ENCODE data around the gene BAZ2A. TPM values are rescaled to one million over a fixed set of nuclear protein-coding genes. Genes with fewer than 3 reads are reported as not detected.

BAZ2A gene
- total RNA-seq, 1 experiment from 2014 or later: 126 TPM

DNA sequence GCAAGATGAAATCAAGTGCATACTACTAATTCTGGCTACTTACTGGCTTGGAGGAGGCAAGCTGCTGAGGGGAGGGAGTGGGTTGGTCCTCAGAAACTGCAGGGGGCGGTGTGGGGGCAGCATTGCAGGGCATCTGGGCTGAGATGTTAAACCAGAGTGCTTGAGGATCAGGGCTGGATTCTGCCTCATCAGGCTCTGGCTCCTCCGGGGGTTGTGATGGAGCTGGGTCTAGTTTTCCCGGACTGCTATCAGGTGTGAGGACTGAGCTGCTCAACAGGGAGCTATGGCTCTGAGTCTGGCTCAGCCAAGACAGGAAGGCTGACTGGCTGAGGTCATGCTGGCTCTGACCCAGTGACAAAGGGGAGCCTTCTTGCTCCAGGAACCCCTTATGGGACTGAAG is 28.6 kb downstream of the BAZ2A start:
- ChIA-PET POLR2A (ENCODE audit: low non-redundant PET) (no interaction called here), CTCF (interaction anchor here (0.6 to 1.9 kb wide), 2 partner anchors 14 to 35 kb away, joined by 3 to 11 read pairs; no protein-coding TSS in a partner anchor)
- H3K27ac ChIP-seq (ENCODE audit: low read depth, low read length, poor library complexity, severe bottlenecking): no peak overlapping the region
- peak; percentile 24 for DNase-seq (ENCODE audit: low spot score)
- no peak overlapping the region for H3K4me3 ChIP-seq (ENCODE audit: low read depth, low read length, poor library complexity, severe bottlenecking)
- H3K36me3 ChIP-seq (ENCODE audit: insufficient read depth, low read length, poor library complexity, severe bottlenecking): peaks cover 94% of the 10 kb centered on the region
- no peaks in the 10 kb centered on the region for H3K27me3 ChIP-seq (replicated peaks; ENCODE audit: insufficient read depth, low read depth, low read length, poor library complexity)
- no peak for TF ChIP-seq EZH2 (IDR thresholded peaks at IDR 0.05; ENCODE audit: borderline replicate concordance, low read depth, low read length, poor library complexity, severe bottlenecking)
- TF ChIP-seq, protein P1, sequence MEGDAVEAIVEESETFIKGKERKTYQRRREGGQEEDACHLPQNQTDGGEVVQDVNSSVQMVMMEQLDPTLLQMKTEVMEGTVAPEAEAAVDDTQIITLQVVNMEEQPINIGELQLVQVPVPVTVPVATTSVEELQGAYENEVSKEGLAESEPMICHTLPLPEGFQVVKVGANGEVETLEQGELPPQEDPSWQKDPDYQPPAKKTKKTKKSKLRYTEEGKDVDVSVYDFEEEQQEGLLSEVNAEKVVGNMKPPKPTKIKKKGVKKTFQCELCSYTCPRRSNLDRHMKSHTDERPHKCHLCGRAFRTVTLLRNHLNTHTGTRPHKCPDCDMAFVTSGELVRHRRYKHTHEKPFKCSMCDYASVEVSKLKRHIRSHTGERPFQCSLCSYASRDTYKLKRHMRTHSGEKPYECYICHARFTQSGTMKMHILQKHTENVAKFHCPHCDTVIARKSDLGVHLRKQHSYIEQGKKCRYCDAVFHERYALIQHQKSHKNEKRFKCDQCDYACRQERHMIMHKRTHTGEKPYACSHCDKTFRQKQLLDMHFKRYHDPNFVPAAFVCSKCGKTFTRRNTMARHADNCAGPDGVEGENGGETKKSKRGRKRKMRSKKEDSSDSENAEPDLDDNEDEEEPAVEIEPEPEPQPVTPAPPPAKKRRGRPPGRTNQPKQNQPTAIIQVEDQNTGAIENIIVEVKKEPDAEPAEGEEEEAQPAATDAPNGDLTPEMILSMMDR (conservative IDR thresholded peaks at IDR 0.05; ENCODE audit: low read depth, low read length): no peak
- H3K4me1 ChIP-seq (ENCODE audit: insufficient read depth, low read length, poor library complexity, severe bottlenecking): no peaks in the 10 kb centered on the region
- intact Hi-C loops (cut with micrococcal nuclease; ENCODE audit: unreplicated experiment): no loop called here
- H3K9me3 ChIP-seq (ENCODE audit: low read depth, low read length, poor library complexity, severe bottlenecking): no peaks in the 10 kb centered on the region
- no TSS peak for BruUV-seq (replicated peaks)

DNA sequence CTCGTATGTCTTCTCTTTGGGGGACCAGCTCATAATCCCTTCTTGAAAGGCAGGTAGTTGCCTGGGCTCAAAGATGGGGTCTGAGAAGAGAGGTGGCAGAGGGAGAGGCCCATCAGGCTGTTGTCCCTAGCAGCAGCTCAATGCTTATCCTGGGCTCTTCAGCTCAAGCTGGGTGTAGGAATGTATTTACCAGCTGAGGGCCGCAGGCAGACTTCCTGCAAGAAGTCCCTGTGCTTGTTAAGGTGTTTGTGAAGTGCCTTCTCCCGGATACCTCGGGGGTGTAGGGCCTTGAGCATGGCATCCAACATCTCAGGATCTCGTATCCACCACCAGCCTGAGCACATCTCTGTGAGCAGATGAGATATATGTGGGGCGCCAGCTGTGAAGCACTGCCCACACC is 29.4 kb downstream of the BAZ2A start:
- no peak for TF ChIP-seq EZH2 (IDR thresholded peaks at IDR 0.05; ENCODE audit: borderline replicate concordance, low read depth, low read length, poor library complexity, severe bottlenecking)
- TF ChIP-seq, protein P1 (conservative IDR thresholded peaks at IDR 0.05; ENCODE audit: low read depth, low read length): no peak
- H3K4me3 ChIP-seq (ENCODE audit: low read depth, low read length, poor library complexity, severe bottlenecking): no peak overlapping the region
- no peak overlapping the region for H3K27ac ChIP-seq (ENCODE audit: low read depth, low read length, poor library complexity, severe bottlenecking)
- no peak for DNase-seq (ENCODE audit: low spot score)
- no peaks in the 10 kb centered on the region for H3K27me3 ChIP-seq (replicated peaks; ENCODE audit: insufficient read depth, low read depth, low read length, poor library complexity)
- ChIA-PET CTCF (no interaction called here), POLR2A (ENCODE audit: low non-redundant PET) (no interaction called here)
- BruUV-seq (replicated peaks): no TSS peak
- peaks cover 87% of the 10 kb centered on the region for H3K36me3 ChIP-seq (ENCODE audit: insufficient read depth, low read length, poor library complexity, severe bottlenecking)
- H3K9me3 ChIP-seq (ENCODE audit: low read depth, low read length, poor library complexity, severe bottlenecking): no peaks in the 10 kb centered on the region
- no peaks in the 10 kb centered on the region for H3K4me1 ChIP-seq (ENCODE audit: insufficient read depth, low read length, poor library complexity, severe bottlenecking)
- intact Hi-C loops (cut with micrococcal nuclease; ENCODE audit: unreplicated experiment): no loop called here

DNA sequence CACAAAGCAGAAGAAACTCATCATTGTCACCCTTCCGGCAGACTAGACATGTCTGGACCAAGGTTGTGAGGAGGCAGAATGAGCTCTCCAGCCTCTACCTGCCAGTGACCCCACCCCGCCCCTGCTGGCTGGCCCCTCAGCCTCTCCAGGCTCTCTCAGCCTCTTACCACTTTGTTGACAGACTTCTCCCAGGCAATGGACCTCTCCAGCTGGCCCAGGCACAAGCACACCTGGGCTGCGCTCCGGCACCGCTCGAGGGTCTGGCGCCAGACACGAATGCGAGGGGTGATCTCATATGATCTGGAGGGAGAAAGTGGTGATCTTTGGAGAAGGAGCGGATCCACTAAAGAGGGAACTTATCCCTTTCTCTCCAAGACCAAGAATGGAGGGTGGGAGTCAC is 30.3 kb downstream of the BAZ2A start:
- BruUV-seq (replicated peaks): no TSS peak

More for the DNA sequence above, 30.3 kb downstream of the BAZ2A start:
- Histone ChIP-seq H3K4me3 (ENCODE audit: low read depth, low read length, poor library complexity, severe bottlenecking) (no peak overlapping the region), H3K36me3 (ENCODE audit: insufficient read depth, low read length, poor library complexity, severe bottlenecking) (peaks cover 79% of the 10 kb centered on the region), H3K4me1 (ENCODE audit: insufficient read depth, low read length, poor library complexity, severe bottlenecking) (no peaks in the 10 kb centered on the region), H3K27ac (ENCODE audit: low read depth, low read length, poor library complexity, severe bottlenecking) (no peak overlapping the region), H3K9me3 (ENCODE audit: low read depth, low read length, poor library complexity, severe bottlenecking) (no peaks in the 10 kb centered on the region), H3K27me3 (replicated peaks; ENCODE audit: insufficient read depth, low read depth, low read length, poor library complexity) (no peaks in the 10 kb centered on the region)
- DNase-seq (ENCODE audit: low spot score): no peak
- ChIA-PET CTCF (no interaction called here), POLR2A (ENCODE audit: low non-redundant PET) (no interaction called here)
- intact Hi-C loops (cut with micrococcal nuclease; ENCODE audit: unreplicated experiment): no loop called here
- no peak for TF ChIP-seq EZH2 (IDR thresholded peaks at IDR 0.05; ENCODE audit: borderline replicate concordance, low read depth, low read length, poor library complexity, severe bottlenecking)
- TF ChIP-seq, protein P1 (conservative IDR thresholded peaks at IDR 0.05; ENCODE audit: low read depth, low read length): no peak

Measured in A673 (cell line).